Glutamatergic neuron (in vitro differentiated cells): ENCODE measurements around the gene ZNF70. TPM values are rescaled to one million over a fixed set of nuclear protein-coding genes. Genes with fewer than 3 reads are reported as not detected.

Experiments
- DNase-seq: peaks from one replicate; pipeline ENCODE4 v3.0.0; 2022
- H3K27ac Mint-ChIP-seq: one replicate; pipeline ENCODE4 v1.8.0; 2020; ENCODE audit warnings: mild to moderate bottlenecking, mixed read lengths, inconsistent platforms; ENCODE audit not compliant: unreplicated experiment
- H3K27me3 Mint-ChIP-seq: one replicate; pipeline ENCODE4 v1.8.0; 2020; ENCODE audit warnings: mild to moderate bottlenecking, moderate library complexity, mixed read lengths, inconsistent platforms; ENCODE audit not compliant: unreplicated experiment
- H3K36me3 Mint-ChIP-seq: one replicate; pipeline ENCODE4 v1.8.0; 2020; ENCODE audit warnings: mild to moderate bottlenecking, mixed read lengths, inconsistent platforms; ENCODE audit not compliant: unreplicated experiment
- H3K4me1 Mint-ChIP-seq: one replicate; pipeline ENCODE4 v1.8.0; 2020; ENCODE audit warnings: mild to moderate bottlenecking, low read depth, mixed read lengths, inconsistent platforms; ENCODE audit not compliant: unreplicated experiment
- H3K4me3 Mint-ChIP-seq: one replicate; pipeline ENCODE4 v1.8.0; 2020; ENCODE audit warnings: mild to moderate bottlenecking, mixed read lengths, inconsistent platforms; ENCODE audit not compliant: unreplicated experiment
- H3K9me3 Mint-ChIP-seq: one replicate; pipeline ENCODE4 v1.8.0; 2020; ENCODE audit warnings: mild to moderate bottlenecking, moderate library complexity, mixed read lengths, inconsistent platforms; ENCODE audit not compliant: unreplicated experiment
- total RNA-seq: library from RNA; stranded (reverse); fragmentation: NEBNext Ultra II Directional; extraction: Animal tissue kit (Norgen Biotek cat#: 25700); gene quantifications from one replicate; pipeline ENCODE4 v1.2.1, GENCODE V29; 2021; ENCODE audit not compliant: unreplicated experiment
- TF ChIP-seq, protein P1 (sequence below): fragments of 200-600 bp; sonication (generic); IDR thresholded peaks from one replicate; pipeline ENCODE4 v1.5.0; 2021; ENCODE audit not compliant: partially characterized antibody, unreplicated experiment

ZNF70 gene
- total RNA-seq, 1 donor from 2014 or later, result 9.0 TPM

DNA sequence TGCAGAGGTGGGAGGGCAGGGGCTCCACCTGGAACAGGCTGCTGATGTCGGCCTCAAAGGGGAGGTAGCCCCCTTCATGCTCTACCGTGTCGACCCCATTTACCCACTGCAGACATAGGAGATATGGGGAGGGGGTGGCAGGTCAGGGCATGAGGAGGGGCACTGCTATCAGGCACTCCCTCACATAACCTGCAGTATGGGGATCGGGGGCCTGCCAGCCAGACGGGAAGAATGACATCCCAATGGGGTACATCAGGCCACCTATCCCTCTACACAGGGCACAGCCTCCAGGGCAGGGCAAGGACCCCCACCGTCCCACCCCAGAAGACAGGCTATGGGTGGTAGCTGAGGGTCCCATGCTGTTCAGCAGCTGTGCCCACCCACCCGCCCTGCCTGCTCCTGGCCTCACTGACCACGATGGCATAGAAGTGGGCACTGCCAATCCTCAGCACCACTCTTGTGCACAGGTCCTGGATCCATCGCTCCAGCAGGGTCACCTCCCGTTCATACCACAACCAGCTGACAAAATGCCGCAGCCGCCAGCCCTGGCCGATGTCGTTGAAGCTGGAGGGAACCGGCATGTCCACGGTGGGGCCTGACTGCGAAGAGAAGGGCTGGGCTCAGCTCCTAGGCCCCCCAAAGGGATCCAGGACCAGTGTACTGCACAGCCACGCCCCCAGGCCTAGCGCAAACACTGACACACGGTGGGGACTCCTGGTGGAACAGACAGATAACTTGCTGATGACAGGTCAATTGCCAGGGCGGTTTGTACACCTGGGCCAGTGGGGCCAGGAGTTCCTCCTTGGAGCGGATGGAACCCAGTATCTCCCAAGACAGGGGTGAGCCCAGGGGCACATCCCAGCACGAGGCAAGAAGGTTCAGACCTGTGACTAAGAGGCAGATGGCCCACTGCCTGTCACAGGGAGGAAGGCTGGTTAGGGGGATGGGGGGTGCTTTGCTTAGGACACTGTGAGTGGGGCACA lies 36.0 kb downstream of the ZNF70 start:
- no peaks in the 10 kb centered on the region for H3K4me1 Mint-ChIP-seq
- H3K27me3 Mint-ChIP-seq, result peaks cover 2% of the 10 kb centered on the region
- no peak overlapping the region for H3K27ac Mint-ChIP-seq
- H3K36me3 Mint-ChIP-seq, result no peaks in the 10 kb centered on the region
- H3K4me3 Mint-ChIP-seq, result no peak overlapping the region
- DNase-seq, result no peak
- TF ChIP-seq, protein P1, sequence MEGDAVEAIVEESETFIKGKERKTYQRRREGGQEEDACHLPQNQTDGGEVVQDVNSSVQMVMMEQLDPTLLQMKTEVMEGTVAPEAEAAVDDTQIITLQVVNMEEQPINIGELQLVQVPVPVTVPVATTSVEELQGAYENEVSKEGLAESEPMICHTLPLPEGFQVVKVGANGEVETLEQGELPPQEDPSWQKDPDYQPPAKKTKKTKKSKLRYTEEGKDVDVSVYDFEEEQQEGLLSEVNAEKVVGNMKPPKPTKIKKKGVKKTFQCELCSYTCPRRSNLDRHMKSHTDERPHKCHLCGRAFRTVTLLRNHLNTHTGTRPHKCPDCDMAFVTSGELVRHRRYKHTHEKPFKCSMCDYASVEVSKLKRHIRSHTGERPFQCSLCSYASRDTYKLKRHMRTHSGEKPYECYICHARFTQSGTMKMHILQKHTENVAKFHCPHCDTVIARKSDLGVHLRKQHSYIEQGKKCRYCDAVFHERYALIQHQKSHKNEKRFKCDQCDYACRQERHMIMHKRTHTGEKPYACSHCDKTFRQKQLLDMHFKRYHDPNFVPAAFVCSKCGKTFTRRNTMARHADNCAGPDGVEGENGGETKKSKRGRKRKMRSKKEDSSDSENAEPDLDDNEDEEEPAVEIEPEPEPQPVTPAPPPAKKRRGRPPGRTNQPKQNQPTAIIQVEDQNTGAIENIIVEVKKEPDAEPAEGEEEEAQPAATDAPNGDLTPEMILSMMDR, result no peak
- H3K9me3 Mint-ChIP-seq, result no peaks in the 10 kb centered on the region

DNA sequence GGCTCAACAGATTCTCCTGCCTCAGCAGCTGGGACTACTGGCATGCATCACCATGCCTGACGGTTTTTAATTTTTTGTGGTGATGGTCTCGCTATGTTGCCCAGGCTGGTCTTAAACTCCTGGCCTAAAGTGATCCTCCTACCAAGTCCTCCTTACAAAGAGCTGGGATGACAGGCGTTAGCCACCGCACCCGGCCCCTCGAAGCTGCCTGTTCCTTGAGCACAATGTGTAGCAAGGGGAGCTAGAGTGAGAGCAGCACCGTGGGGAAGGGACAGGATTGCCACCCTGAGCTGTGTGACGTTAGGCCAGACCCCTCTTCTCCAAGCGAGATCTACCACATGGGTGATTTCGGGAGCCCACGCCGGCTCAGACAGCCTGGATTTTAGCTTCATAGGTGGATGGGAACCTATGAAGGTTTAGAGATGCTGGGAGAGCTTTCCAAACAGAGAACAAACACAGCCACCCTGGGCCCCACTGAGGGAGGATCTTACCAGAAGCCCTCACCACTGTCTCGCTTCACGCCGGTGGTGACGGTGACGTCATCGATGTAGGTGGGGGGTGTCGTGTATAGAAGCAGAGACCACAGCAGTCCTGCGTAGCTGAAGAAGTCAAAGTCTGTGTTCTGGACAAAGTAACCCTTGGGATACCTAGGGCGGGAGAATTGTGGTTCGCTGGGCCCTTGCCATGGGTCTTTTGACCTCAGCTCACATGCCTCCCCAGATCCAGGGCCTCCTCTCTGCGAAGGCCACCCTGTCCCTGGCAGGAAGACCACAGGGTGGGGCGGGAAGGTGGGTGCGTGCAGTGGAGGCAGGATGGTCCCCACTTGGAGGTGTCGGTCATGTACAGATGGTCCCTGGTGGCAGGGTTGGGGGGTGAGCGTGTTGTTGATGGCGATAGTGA lies 37.0 kb downstream of the ZNF70 start:
- Mint-ChIP-seq H3K36me3 (no peaks in the 10 kb centered on the region), H3K27ac (no peak overlapping the region), H3K27me3 (peaks cover 2% of the 10 kb centered on the region), H3K4me3 (no peak overlapping the region), H3K4me1 (no peaks in the 10 kb centered on the region), H3K9me3 (no peaks in the 10 kb centered on the region)
- TF ChIP-seq, protein P1, result no peak
- no peak for DNase-seq

DNA sequence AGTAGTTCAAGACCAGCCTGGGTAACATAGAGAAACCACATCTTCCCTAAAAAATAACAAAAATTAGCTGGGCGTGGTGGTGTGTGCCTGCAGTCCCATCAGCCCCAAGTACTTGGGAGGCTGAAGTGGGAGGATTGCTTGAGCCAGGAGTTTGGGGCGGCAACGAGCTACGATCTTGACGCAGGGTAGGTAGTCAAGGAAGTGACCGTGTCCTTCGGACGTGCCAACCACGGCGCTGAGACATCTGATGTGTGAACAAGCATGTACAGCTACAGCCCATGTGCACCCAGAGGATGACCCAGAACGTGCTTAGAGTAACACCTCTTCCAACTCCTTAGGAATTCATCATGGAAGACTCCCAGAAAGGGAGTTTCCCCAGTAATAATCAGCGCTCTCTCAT lies 38.7 kb downstream of the ZNF70 start:
- DNase-seq, result no peak
- Mint-ChIP-seq H3K27ac (no peak overlapping the region), H3K4me1 (no peaks in the 10 kb centered on the region), H3K9me3 (no peaks in the 10 kb centered on the region), H3K36me3 (no peaks in the 10 kb centered on the region), H3K27me3 (peaks cover 2% of the 10 kb centered on the region), H3K4me3 (no peak overlapping the region)
- TF ChIP-seq, protein P1, result no peak

DNA sequence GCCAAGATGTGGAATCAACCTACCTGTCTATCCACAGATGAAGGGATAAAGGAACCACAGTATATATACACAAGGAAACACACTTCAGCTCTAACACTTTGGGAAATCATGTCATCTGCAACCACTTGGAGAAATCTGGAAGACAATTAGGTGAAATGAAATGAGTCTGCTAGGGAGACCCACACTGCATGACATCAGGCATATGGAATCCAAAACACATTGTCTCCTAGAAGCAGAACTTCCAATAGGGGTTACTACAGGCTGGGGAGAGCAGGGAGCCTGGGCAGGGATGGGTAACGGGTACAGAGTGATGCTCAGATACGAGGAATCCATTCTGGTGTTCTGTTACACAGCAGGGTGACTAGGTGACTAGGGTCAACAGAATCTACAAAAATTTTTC lies 41.8 kb downstream of the ZNF70 start:
- H3K4me1 Mint-ChIP-seq, result no peaks in the 10 kb centered on the region
- no peak overlapping the region for H3K27ac Mint-ChIP-seq
- H3K36me3 Mint-ChIP-seq, result peaks cover 9% of the 10 kb centered on the region
- H3K4me3 Mint-ChIP-seq, result no peak overlapping the region
- peaks cover 2% of the 10 kb centered on the region for H3K27me3 Mint-ChIP-seq
- TF ChIP-seq, protein P1, result no peak
- DNase-seq, result no peak
- no peaks in the 10 kb centered on the region for H3K9me3 Mint-ChIP-seq

DNA sequence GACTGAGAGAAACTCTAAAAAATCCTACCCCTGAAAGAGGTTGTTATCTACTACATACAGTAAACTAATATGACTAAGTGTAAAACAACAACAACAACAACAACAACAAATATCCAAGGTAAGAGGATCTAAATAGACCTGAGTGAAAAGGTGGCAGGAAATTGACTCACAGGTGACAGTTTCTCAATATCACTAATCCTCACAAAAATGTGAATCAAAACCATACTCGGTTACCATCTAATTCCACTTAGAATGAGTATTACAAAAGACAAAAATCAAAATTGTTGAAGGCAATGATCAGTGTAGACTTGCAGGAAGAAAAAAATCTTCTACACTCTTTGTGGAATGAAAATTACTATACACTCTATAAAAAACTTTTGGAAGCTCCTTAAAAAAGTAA lies 42.6 kb downstream of the ZNF70 start:
- H3K4me1 Mint-ChIP-seq, result peaks cover under 1% of the 10 kb centered on the region
- H3K9me3 Mint-ChIP-seq, result no peaks in the 10 kb centered on the region
- peaks cover 9% of the 10 kb centered on the region for H3K36me3 Mint-ChIP-seq
- H3K27ac Mint-ChIP-seq, result no peak overlapping the region
- no peak for DNase-seq
- no peaks in the 10 kb centered on the region for H3K27me3 Mint-ChIP-seq
- no peak overlapping the region for H3K4me3 Mint-ChIP-seq
- TF ChIP-seq, protein P1, result no peak
